Uterus (tissue), 2 donors: ENCODE data around the gene NBPF26.
"Not testable (repeated sequence)": the region's sequence is repeated elsewhere in the genome, so short reads cannot be mapped to it uniquely, and the experiment has no call there.

ENCODE experiments used
- CTCF ChIP-seq, 4 experiments: fragments of 200-600 bp in 2 of 4; fragments of 450-650 bp in 2 of 4; sonication (generic) in 2 of 4; IDR thresholded peaks; one replicate each; pipeline ENCODE4 v1.5.1; 2016 to 2019; ENCODE audit warnings: antibody characterized with exemption in 4 of 4, mild to moderate bottlenecking in 2 of 4, moderate library complexity in 1 of 4
- POLR2A ChIP-seq, 2 donors: fragments of 450-650 bp; IDR thresholded peaks; one replicate each; pipeline ENCODE4 v1.6.1; 2016; ENCODE audit warnings: antibody characterized with exemption in 2 of 2, mild to moderate bottlenecking in 1 of 2, moderate library complexity in 1 of 2

- peak in 2 of 4 experiments; percentile 33 to 53 for TF ChIP-seq CTCF (IDR thresholded peaks at IDR 0.05)
- TF ChIP-seq POLR2A (IDR thresholded peaks at IDR 0.05), result not testable (repeated sequence)
These were observed 88.1 kb downstream of the NBPF26 start for GRCh38 chr1:120811822-120812221.
